K562 (cell line): ENCODE data around the gene SLC39A7. TPM values are rescaled to one million over a fixed set of nuclear protein-coding genes. Genes with fewer than 3 reads are reported as not detected.
A peak's percentile ranks its signal among the peaks of the same experiment; 100 is the strongest.

Source experiments
- ATAC-seq: fragments of 200-7000 bp; cut with Tn5 transposase; 3 replicates; pipeline ENCODE4 v1.9.1; 2020; ENCODE audit warnings: moderate library complexity
- BruUV-seq: library from RNA; stranded (reverse); fragments of 400-500 nt; replicated peaks from 2 replicates; lab custom pipeline; 2021; lab: Mats Ljungman, UMichigan
- CTCF ChIA-PET: fragments of 300-600 bp; formaldehyde crosslinking; extraction: SDS; loops from one replicate; lab custom pipeline; 2021; ENCODE audit warnings: low intra/inter-chr PET ratio; lab: Yijun Ruan, JAX
- POLR2A ChIA-PET: fragments of 300-600, 350-650 bp; sonication (Branson Sonifier 250); formaldehyde crosslinking; extraction: SDS; loops from one replicate; lab custom pipeline; 2021; ENCODE audit warnings: antibody characterized with exemption, inconsistent platforms; lab: Yijun Ruan, JAX
- DNase-seq, 4 experiments: peaks; one replicate each; pipeline versions ENCODE4 v3.0.0 to v3.0.0-alpha.2; 2011 to 2018; ENCODE audit warnings: low spot score in 3 of 4, mixed read lengths in 3 of 4; ENCODE audit errors: extremely low read depth in 1 of 4
- FAIRE-seq: peaks from 2 replicates; lab custom pipeline; 2011; peaks lifted over from hg19 to GRCh38; lab: Jason Lieb, UNC
- H2AFZ ChIP-seq: 2 replicates; pipeline ENCODE4 v1.6.0; 2011; ENCODE audit warnings: low read depth, low read length, control low read depth, inconsistent platforms
- H3K27ac ChIP-seq: fragments of 200-600 bp; 3 replicates; pipeline ENCODE4 v1.8.0; 2011; ENCODE audit warnings: low read depth, mild to moderate bottlenecking, control low read depth, inconsistent platforms, low read length, moderate library complexity, mixed read lengths; ENCODE audit errors: extremely low read depth
- H3K27me3 ChIP-seq, 2 experiments: fragments of 300-600 bp in 1 of 2; 2 replicates in 1 of 2; 3 replicates in 1 of 2; pipeline versions ENCODE4 v1.6.0 to v1.8.0; 2011; ENCODE audit warnings: inconsistent platforms in 2 of 2, low read length in 2 of 2, mild to moderate bottlenecking in 1 of 2, mixed read lengths in 1 of 2, moderate library complexity in 1 of 2; ENCODE audit not compliant: control insufficient read depth in 2 of 2, insufficient read depth in 2 of 2
- H3K36me3 ChIP-seq: fragments of 300-600 bp; 3 replicates; pipeline ENCODE4 v1.8.0; 2011; ENCODE audit warnings: mild to moderate bottlenecking, low read length, inconsistent platforms; ENCODE audit not compliant: control insufficient read depth, insufficient read depth
- H3K4me1 ChIP-seq, 2 experiments: fragments of 200-600 bp in 1 of 2; replicated peaks in 1 of 2; 2 replicates in 1 of 2; 3 replicates in 1 of 2; pipeline versions ENCODE4 v1.5.1 to v1.8.0; 2011; ENCODE audit warnings: inconsistent platforms in 2 of 2, low read length in 2 of 2, mild to moderate bottlenecking in 1 of 2, mixed read lengths in 1 of 2, moderate library complexity in 1 of 2; ENCODE audit not compliant: control insufficient read depth in 2 of 2, insufficient read depth in 2 of 2
- H3K4me2 ChIP-seq: 2 replicates; pipeline ENCODE4 v1.6.1; 2011; ENCODE audit warnings: low read length, control low read depth, inconsistent platforms, mixed read lengths; ENCODE audit not compliant: insufficient read depth
- H3K4me3 ChIP-seq: fragments of 200-600 bp; sonication (generic), shearing (Covaris generic); 2 replicates; pipeline ENCODE4 v1.5.1; 2016; ENCODE audit warnings: control low read depth, inconsistent platforms
- H3K79me2 ChIP-seq: fragments of 200-600 bp; 3 replicates; pipeline ENCODE4 v1.8.0; 2011; ENCODE audit warnings: low read length, inconsistent platforms; ENCODE audit not compliant: control insufficient read depth, insufficient read depth
- H3K9ac ChIP-seq, 2 experiments: 2 replicates each; pipeline versions ENCODE4 v1.6.0 to v1.6.1; 2011; ENCODE audit warnings: low read depth in 2 of 2, low read length in 2 of 2, control low read depth in 1 of 2, inconsistent platforms in 1 of 2, mild to moderate bottlenecking in 1 of 2, mixed read lengths in 1 of 2; ENCODE audit not compliant: insufficient read depth in 1 of 2
- H3K9me1 ChIP-seq: one replicate; pipeline ENCODE4 v1.6.0; 2011; ENCODE audit warnings: inconsistent platforms, mild to moderate bottlenecking, low read length, moderate library complexity; ENCODE audit not compliant: control insufficient read depth, insufficient read depth
- H3K9me3 ChIP-seq: replicated peaks from 2 replicates; pipeline ENCODE4 v1.5.1; 2011; ENCODE audit warnings: low read depth, low read length, inconsistent platforms; ENCODE audit not compliant: control insufficient read depth, insufficient read depth
- H4K20me1 ChIP-seq: replicated peaks from 2 replicates; pipeline ENCODE4 v1.6.1; 2011; ENCODE audit warnings: low read length, inconsistent platforms, mixed read lengths; ENCODE audit not compliant: control insufficient read depth, insufficient read depth
- AFF1 ChIP-seq, 2 experiments: fragments of 450-650 bp; IDR thresholded peaks; 2 replicates each; pipeline ENCODE4 v1.6.1; 2018; ENCODE audit warnings: mild to moderate bottlenecking in 2 of 2, low read depth in 1 of 2; ENCODE audit not compliant: partially characterized antibody in 2 of 2
- NFRKB ChIP-seq: fragments of 450-650 bp; IDR thresholded peaks from 2 replicates; pipeline ENCODE4 v1.6.1; 2016; ENCODE audit warnings: low read depth
- WGBS: fragments of 100-300 bp; shearing (Covaris generic); methylation state at CpG from one replicate; pipeline ENCODE4 v1.1.6; 2016; ENCODE audit warnings: low coverage, mixed read lengths; ENCODE audit not compliant: insufficient coverage; ENCODE audit errors: missing lambda C conversion rate; 5-methylcytosine and 5-hydroxymethylcytosine counted together
- in situ Hi-C: fragments of 300-500 bp; cut with MboI; formaldehyde crosslinking; loops from 4 replicates; pipeline ENCODE4 v1.15.0; 2018; ENCODE audit warnings: inconsistent platforms, mixed read lengths
- intact Hi-C: fragments of 100-400 bp; cut with micrococcal nuclease; formaldehyde crosslinking; loops from 2 replicates; pipeline ENCODE4 v1.14.2; 2022
- polyA plus RNA-seq, 8 experiments: library from polyadenylated mRNA; depleted of rRNA in 4 of 8; stranded (reverse) in 5 of 8; unstranded in 3 of 8; fragments of >200 nt; fragmentation: Nextera tagmentation in 2 of 8; fragmentation: Illumina TruSeq in 1 of 8; extraction: Ambion mirVana in 2 of 8; extraction: Trizol in 1 of 8; gene quantifications; 2 replicates each; pipeline versions ENCODE4 v1.2.1 to v1.2.3, GENCODE V29; 2011 to 2014; ENCODE audit warnings: inconsistent platforms in 1 of 8, missing spikeins in 1 of 8
- total RNA-seq, 7 experiments: library from RNA; depleted of rRNA in 6 of 7; stranded (reverse); fragments of >200 nt in 6 of 7; fragmentation: Illumina TruSeq in 2 of 7; extraction: Trizol in 2 of 7; gene quantifications; 2 replicates each; pipeline versions ENCODE4 v1.2.1 to v1.2.3, GENCODE V29; 2011 to 2021; ENCODE audit warnings: low replicate concordance in 1 of 7

Gene SLC39A7
- total and polyA plus RNA-seq, 9 of the 15 experiments (the other 6 are each of a cell fraction or from before 2014, with no cell fraction given): 21.7 to 169 (median 121) TPM

GRCh38 chr6:33203443-33204164, 2.9 kb downstream of the SLC39A7 start:
- intact Hi-C loops: loop anchor here (2.0 to 5.0 kb wide), 2 partner anchors 215 to 1071 kb away; partner anchors contain the start of genes CUTA and FKBPL
- peaks cover 3% of the 10 kb centered on the region for H3K9me1 ChIP-seq
- FAIRE-seq: no peak
- POLR2A ChIA-PET: interaction anchor here (0.6 to 1.8 kb wide), 5 partner anchors 8 to 46 kb away, joined by 3 to 9 read pairs (median 4); no protein-coding TSS in a partner anchor
- no peak for ATAC-seq
- H3K27me3 ChIP-seq: no peaks in the 10 kb centered on the region
- H2AFZ ChIP-seq: no peak overlapping the region
- in situ Hi-C loops: no loop called here
- peaks cover 42 to 65% of the 10 kb centered on the region in 2 experiments for H3K4me1 ChIP-seq
- no TSS peak for BruUV-seq
- no peaks in the 10 kb centered on the region for H3K9me3 ChIP-seq
- peak overlapping the region; percentile 4; the same call in 1 of the 3 replicates for H3K27ac ChIP-seq
- TF ChIP-seq NFRKB: no peak
- no peak for TF ChIP-seq AFF1 (IDR thresholded peaks at IDR 0.05; ENCODE audit: low read depth in 1 of 2, partially characterized antibody in 2 of 2)
- H3K9ac ChIP-seq: peak overlapping the region in 1 of 2 experiments; percentile 38; a peak in 1 of 4 replicates
- CTCF ChIA-PET: no interaction called here
- 81% methylated on average over 7 of the region's 7 CpGs for WGBS
- H4K20me1 ChIP-seq: peaks cover 16% of the 10 kb centered on the region; the same call in 1 of the 2 replicates
- DNase-seq: no peak
- H3K4me2 ChIP-seq: peak overlapping the region; percentile 40; the same call in 1 of the 2 replicates
- peaks cover 76% of the 10 kb centered on the region for H3K79me2 ChIP-seq
- peak overlapping the region; percentile 62; the same call in 1 of the 2 replicates for H3K4me3 ChIP-seq
- H3K36me3 ChIP-seq: peaks cover 36% of the 10 kb centered on the region
